Liver (tissue), 3 donors: ENCODE measurements around the gene PSMC3.

Experiments used
- GABPA ChIP-seq, 2 donors: IDR thresholded peaks in 1 of 2; conservative IDR thresholded peaks in 1 of 2; 2 replicates each; pipeline ENCODE4 v1.6.1; 2016; ENCODE audit warnings: antibody characterized with exemption in 2 of 2, mild to moderate bottlenecking in 1 of 2, moderate library complexity in 1 of 2
- TAF1 ChIP-seq: conservative IDR thresholded peaks from 2 replicates; pipeline ENCODE4 v1.6.1; 2016; ENCODE audit warnings: antibody characterized with exemption, mild to moderate bottlenecking
- YY1 ChIP-seq: IDR thresholded peaks from 2 replicates; pipeline ENCODE4 v1.6.1; 2016; ENCODE audit warnings: antibody characterized with exemption, mild to moderate bottlenecking
- TF ChIP-seq, protein P1 (sequence below): fragments of 150-350 bp; IDR thresholded peaks from 2 replicates; pipeline ENCODE4 v1.5.1; 2017; ENCODE audit warnings: improper control_type of control experiment, low read depth, low read length; ENCODE audit not compliant: missing input control
- TF ChIP-seq, protein P2 (sequence below): IDR thresholded peaks from 2 replicates; pipeline ENCODE4 v1.6.1; 2016; ENCODE audit warnings: antibody characterized with exemption
- TF ChIP-seq, protein P3 (sequence below): IDR thresholded peaks from 2 replicates; pipeline ENCODE4 v1.6.1; 2016; ENCODE audit warnings: antibody characterized with exemption, mild to moderate bottlenecking
- donor health status: healthy.
- donor health status: healthy.

DNA sequence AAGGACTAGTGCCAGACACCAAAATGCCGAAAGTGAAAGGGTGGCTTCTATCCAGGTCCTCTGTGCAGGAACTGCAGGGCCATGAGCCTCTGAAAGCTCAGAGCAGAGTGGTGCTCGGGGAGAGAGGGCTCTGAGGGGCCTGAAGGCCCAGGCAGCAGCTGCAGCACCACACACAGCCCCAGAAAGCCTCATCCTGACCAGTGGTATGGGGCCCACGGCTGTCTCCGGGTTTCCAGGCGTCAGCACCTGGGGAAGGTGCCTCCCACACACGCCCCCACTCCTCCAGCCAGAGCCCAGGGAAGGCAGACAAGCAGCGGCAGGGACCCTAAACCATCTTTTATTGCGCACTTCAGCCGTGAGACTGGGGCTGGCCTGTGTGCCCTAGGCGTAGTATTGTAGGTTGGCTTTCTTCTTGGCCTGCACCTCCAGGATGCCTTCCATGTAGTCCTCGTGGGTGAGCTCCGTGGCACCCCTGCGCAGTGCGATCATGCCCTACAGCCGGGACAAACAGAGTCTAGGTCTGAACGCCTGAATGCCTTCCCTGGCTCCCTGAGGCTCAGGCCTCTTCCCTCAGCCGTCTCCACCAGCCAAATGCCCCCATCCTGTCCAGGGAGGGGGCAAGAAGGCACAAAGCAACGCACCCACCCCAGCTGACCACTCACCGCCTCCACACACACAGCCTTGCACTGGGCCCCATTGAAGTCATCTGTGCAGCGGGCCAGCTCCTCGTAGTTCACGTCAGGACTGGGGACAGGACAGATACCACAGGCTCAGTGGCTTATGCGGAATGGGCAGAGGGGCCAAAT, 7.6 kb downstream of the PSMC3 start:
- TF ChIP-seq, protein P1, sequence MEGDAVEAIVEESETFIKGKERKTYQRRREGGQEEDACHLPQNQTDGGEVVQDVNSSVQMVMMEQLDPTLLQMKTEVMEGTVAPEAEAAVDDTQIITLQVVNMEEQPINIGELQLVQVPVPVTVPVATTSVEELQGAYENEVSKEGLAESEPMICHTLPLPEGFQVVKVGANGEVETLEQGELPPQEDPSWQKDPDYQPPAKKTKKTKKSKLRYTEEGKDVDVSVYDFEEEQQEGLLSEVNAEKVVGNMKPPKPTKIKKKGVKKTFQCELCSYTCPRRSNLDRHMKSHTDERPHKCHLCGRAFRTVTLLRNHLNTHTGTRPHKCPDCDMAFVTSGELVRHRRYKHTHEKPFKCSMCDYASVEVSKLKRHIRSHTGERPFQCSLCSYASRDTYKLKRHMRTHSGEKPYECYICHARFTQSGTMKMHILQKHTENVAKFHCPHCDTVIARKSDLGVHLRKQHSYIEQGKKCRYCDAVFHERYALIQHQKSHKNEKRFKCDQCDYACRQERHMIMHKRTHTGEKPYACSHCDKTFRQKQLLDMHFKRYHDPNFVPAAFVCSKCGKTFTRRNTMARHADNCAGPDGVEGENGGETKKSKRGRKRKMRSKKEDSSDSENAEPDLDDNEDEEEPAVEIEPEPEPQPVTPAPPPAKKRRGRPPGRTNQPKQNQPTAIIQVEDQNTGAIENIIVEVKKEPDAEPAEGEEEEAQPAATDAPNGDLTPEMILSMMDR: no peak
- no peak for TF ChIP-seq TAF1
- no peak for TF ChIP-seq YY1
- TF ChIP-seq, protein P2, sequence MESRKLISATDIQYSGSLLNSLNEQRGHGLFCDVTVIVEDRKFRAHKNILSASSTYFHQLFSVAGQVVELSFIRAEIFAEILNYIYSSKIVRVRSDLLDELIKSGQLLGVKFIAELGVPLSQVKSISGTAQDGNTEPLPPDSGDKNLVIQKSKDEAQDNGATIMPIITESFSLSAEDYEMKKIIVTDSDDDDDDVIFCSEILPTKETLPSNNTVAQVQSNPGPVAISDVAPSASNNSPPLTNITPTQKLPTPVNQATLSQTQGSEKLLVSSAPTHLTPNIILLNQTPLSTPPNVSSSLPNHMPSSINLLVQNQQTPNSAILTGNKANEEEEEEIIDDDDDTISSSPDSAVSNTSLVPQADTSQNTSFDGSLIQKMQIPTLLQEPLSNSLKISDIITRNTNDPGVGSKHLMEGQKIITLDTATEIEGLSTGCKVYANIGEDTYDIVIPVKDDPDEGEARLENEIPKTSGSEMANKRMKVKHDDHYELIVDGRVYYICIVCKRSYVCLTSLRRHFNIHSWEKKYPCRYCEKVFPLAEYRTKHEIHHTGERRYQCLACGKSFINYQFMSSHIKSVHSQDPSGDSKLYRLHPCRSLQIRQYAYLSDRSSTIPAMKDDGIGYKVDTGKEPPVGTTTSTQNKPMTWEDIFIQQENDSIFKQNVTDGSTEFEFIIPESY: no peak
- no peak for TF ChIP-seq GABPA (IDR thresholded peaks at IDR 0.05 in 1 of 2, conservative IDR thresholded peaks at IDR 0.05 in 1 of 2)
- TF ChIP-seq, protein P3, sequence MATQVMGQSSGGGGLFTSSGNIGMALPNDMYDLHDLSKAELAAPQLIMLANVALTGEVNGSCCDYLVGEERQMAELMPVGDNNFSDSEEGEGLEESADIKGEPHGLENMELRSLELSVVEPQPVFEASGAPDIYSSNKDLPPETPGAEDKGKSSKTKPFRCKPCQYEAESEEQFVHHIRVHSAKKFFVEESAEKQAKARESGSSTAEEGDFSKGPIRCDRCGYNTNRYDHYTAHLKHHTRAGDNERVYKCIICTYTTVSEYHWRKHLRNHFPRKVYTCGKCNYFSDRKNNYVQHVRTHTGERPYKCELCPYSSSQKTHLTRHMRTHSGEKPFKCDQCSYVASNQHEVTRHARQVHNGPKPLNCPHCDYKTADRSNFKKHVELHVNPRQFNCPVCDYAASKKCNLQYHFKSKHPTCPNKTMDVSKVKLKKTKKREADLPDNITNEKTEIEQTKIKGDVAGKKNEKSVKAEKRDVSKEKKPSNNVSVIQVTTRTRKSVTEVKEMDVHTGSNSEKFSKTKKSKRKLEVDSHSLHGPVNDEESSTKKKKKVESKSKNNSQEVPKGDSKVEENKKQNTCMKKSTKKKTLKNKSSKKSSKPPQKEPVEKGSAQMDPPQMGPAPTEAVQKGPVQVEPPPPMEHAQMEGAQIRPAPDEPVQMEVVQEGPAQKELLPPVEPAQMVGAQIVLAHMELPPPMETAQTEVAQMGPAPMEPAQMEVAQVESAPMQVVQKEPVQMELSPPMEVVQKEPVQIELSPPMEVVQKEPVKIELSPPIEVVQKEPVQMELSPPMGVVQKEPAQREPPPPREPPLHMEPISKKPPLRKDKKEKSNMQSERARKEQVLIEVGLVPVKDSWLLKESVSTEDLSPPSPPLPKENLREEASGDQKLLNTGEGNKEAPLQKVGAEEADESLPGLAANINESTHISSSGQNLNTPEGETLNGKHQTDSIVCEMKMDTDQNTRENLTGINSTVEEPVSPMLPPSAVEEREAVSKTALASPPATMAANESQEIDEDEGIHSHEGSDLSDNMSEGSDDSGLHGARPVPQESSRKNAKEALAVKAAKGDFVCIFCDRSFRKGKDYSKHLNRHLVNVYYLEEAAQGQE: no peak
